Islet precursor cell (in vitro differentiated cells): ENCODE data around the gene WDR86.

Experiments
- DNase-seq: peaks from one replicate; pipeline ENCODE4 v3.0.0-alpha.2; 2018

WDR86 gene

GRCh38 chr7:151409667-151410404 is at the start of gene WDR86:
Gene WDR86 (minus strand): TSS chr7:151410038. CDS start chr7:151409589, 449 bp downstream.
- DNase-seq = peak; percentile 77

- no peak for DNase-seq
These were observed 47.7 kb upstream of the WDR86 start for GRCh38 chr7:151457534-151457933.

- peak; percentile 43 for DNase-seq
These were observed 46.9 kb upstream of the WDR86 start for GRCh38 chr7:151456782-151457181.

GRCh38 chr7:151456276-151456675 is 46.4 kb upstream of the WDR86 start:
- DNase-seq = peak; percentile 42

GRCh38 chr7:151455690-151456089 is 45.9 kb upstream of the WDR86 start:
- DNase-seq = no peak

- DNase-seq = peak; percentile 43
These were observed 45.2 kb upstream of the WDR86 start for GRCh38 chr7:151454932-151455530.

- peak; percentile 67 for DNase-seq
These were observed 44.5 kb upstream of the WDR86 start for GRCh38 chr7:151454305-151454704.

- DNase-seq = peak; percentile 57
These were observed 43.5 kb upstream of the WDR86 start for GRCh38 chr7:151453326-151453791.

- DNase-seq = no peak
These were observed 43.0 kb upstream of the WDR86 start for GRCh38 chr7:151452680-151453325.

GRCh38 chr7:151451626-151452571 is 42.1 kb upstream of the WDR86 start:
- peak; percentile 61 for DNase-seq

- DNase-seq = peak; percentile 33
These were observed 41.3 kb upstream of the WDR86 start for GRCh38 chr7:151451156-151451555.

- DNase-seq = no peak
These were observed 40.2 kb upstream of the WDR86 start for GRCh38 chr7:151449990-151450389.

- peak; percentile 85 for DNase-seq
These were observed 38.7 kb upstream of the WDR86 start for GRCh38 chr7:151448261-151449252.

GRCh38 chr7:151447901-151448260 is 38.0 kb upstream of the WDR86 start:
- no peak for DNase-seq

- peak; percentile 43 for DNase-seq
These were observed 37.5 kb upstream of the WDR86 start for GRCh38 chr7:151447312-151447711.

GRCh38 chr7:151446412-151446811 is 36.6 kb upstream of the WDR86 start:
- peak; percentile 41 for DNase-seq

- DNase-seq = no peak
These were observed 34.8 kb upstream of the WDR86 start for GRCh38 chr7:151444632-151445031.

GRCh38 chr7:151442776-151443496 is 33.1 kb upstream of the WDR86 start:
- DNase-seq = no peak

GRCh38 chr7:151440799-151441445 is 31.1 kb upstream of the WDR86 start:
- peak; percentile 71 for DNase-seq
